ENCODE measurements around the gene RSAD1. TPM values are rescaled to one million over a fixed set of nuclear protein-coding genes. Genes with fewer than 3 reads are reported as not detected.

The RSAD1 gene
- polyA plus RNA-seq, 3 donors, result 20.6 to 40.0 (median 21.2) TPM

DNA sequence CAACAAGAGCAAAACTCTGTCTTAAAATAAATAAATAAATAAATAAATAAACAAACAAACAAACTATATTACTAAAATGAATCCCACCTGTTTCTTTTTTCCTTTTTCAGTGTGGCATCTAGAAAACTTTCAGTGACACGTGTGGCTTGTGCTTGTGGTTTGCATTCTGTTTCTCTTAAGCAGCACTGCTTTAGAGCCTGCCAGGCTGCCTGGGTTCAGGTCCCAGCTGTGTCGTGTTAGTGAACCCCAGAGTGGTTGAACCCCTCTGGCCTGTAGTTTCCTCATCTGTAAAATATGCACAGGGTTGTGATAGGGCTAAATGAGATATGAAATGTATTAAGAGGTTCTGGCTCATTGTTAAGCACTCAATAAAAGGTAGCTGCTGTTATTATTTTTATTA lies 41.8 kb downstream of the RSAD1 start:
- intact Hi-C loops (cut with micrococcal nuclease), result no loop called here
- Mint-ChIP-seq H3K27ac (peak overlapping the region in 1 of 7 donors; percentile 46), H3K4me1 (no peaks in the 10 kb centered on the region), H3K4me3 (no peak overlapping the region), H3K27me3 (ENCODE audit: low read depth in 3 of 3) (peaks cover 1 to 3% (median 2%) of the 10 kb centered on the region in 3 donors), H3K36me3 (no peaks in the 10 kb centered on the region), H3K9me3 (no peaks in the 10 kb centered on the region)
- no peak overlapping the region for H3K27ac ChIP-seq (ENCODE audit: low read depth in 1 of 2, low read length in 2 of 2)
- H3K27me3 ChIP-seq (ENCODE audit: control insufficient read depth in 2 of 2, insufficient read depth in 2 of 2, low read length in 2 of 2), result no peaks in the 10 kb centered on the region
- 90% methylated on average over 2 of the region's 2 CpGs for whole genome bisulfite sequencing (ENCODE audit: insufficient coverage)
- no peaks in the 10 kb centered on the region for H3K36me3 ChIP-seq (replicated peaks in 1 of 2; ENCODE audit: control insufficient read depth in 1 of 2, insufficient read depth in 2 of 2, low read length in 2 of 2)
- no peak overlapping the region for H3K4me3 ChIP-seq (replicated peaks in 1 of 3; ENCODE audit: low read depth in 2 of 3, low read length in 3 of 3)
- H3K9ac ChIP-seq (ENCODE audit: insufficient read depth, low read length, poor library complexity, severe bottlenecking), result no peak overlapping the region
- H3K4me1 ChIP-seq (ENCODE audit: control insufficient read depth in 1 of 2, insufficient read depth in 2 of 2, low read length in 2 of 2), result no peaks in the 10 kb centered on the region
- no peak overlapping the region for H3K4me2 ChIP-seq (replicated peaks; ENCODE audit: extremely low read depth, low read length, poor library complexity, severe bottlenecking)
- no peaks in the 10 kb centered on the region for H4K20me1 ChIP-seq (ENCODE audit: insufficient read depth, low read length)
- no peaks in the 10 kb centered on the region for H3K79me2 ChIP-seq (ENCODE audit: insufficient read depth, low read length)
- TF ChIP-seq, protein P1, sequence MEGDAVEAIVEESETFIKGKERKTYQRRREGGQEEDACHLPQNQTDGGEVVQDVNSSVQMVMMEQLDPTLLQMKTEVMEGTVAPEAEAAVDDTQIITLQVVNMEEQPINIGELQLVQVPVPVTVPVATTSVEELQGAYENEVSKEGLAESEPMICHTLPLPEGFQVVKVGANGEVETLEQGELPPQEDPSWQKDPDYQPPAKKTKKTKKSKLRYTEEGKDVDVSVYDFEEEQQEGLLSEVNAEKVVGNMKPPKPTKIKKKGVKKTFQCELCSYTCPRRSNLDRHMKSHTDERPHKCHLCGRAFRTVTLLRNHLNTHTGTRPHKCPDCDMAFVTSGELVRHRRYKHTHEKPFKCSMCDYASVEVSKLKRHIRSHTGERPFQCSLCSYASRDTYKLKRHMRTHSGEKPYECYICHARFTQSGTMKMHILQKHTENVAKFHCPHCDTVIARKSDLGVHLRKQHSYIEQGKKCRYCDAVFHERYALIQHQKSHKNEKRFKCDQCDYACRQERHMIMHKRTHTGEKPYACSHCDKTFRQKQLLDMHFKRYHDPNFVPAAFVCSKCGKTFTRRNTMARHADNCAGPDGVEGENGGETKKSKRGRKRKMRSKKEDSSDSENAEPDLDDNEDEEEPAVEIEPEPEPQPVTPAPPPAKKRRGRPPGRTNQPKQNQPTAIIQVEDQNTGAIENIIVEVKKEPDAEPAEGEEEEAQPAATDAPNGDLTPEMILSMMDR (IDR thresholded peaks at IDR 0.05), result no peak
- DNase-seq, result no peak
- H2AFZ ChIP-seq (ENCODE audit: insufficient read depth, low read depth, low read length, poor library complexity, severe bottlenecking), result no peak overlapping the region
- H3K9me3 ChIP-seq (replicated peaks in 1 of 2; ENCODE audit: control insufficient read depth in 1 of 2, insufficient read depth in 1 of 2, low read length in 2 of 2), result no peaks in the 10 kb centered on the region

DNA sequence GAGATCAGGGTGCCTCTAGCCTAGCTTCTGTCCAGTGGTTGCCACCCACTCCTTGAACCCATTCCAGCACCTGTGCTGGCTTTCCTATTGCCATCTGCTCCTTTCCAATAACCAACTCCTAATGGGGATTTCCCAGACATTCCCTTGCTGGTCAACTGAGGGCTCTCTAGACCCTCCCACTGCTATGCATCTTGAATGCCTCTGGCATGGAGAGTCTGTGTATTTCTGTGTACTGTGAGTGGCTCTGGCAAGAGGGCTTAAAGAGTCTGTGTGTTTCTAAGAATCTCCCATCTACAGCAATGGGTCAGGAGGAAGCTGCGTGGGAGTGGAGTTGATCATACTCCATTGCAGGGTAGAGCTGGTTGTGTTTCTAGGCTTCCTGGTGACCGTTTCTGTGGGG lies 42.9 kb downstream of the RSAD1 start:
- Histone ChIP-seq H3K4me3 (replicated peaks in 1 of 3; ENCODE audit: low read depth in 2 of 3, low read length in 3 of 3) (no peak overlapping the region), H4K20me1 (ENCODE audit: insufficient read depth, low read length) (no peaks in the 10 kb centered on the region), H3K9ac (ENCODE audit: insufficient read depth, low read length, poor library complexity, severe bottlenecking) (no peak overlapping the region), H3K27ac (ENCODE audit: low read depth in 1 of 2, low read length in 2 of 2) (no peak overlapping the region), H3K4me1 (ENCODE audit: control insufficient read depth in 1 of 2, insufficient read depth in 2 of 2, low read length in 2 of 2) (no peaks in the 10 kb centered on the region), H3K36me3 (replicated peaks in 1 of 2; ENCODE audit: control insufficient read depth in 1 of 2, insufficient read depth in 2 of 2, low read length in 2 of 2) (no peaks in the 10 kb centered on the region), H3K79me2 (ENCODE audit: insufficient read depth, low read length) (no peaks in the 10 kb centered on the region), H3K27me3 (ENCODE audit: control insufficient read depth in 2 of 2, insufficient read depth in 2 of 2, low read length in 2 of 2) (no peaks in the 10 kb centered on the region), H3K4me2 (replicated peaks; ENCODE audit: extremely low read depth, low read length, poor library complexity, severe bottlenecking) (no peak overlapping the region), H2AFZ (ENCODE audit: insufficient read depth, low read depth, low read length, poor library complexity, severe bottlenecking) (no peak overlapping the region), H3K9me3 (replicated peaks in 1 of 2; ENCODE audit: control insufficient read depth in 1 of 2, insufficient read depth in 1 of 2, low read length in 2 of 2) (no peaks in the 10 kb centered on the region)
- Mint-ChIP-seq H3K27me3 (ENCODE audit: low read depth in 3 of 3) (peaks cover 1 to 3% (median 2%) of the 10 kb centered on the region in 3 donors), H3K9me3 (no peaks in the 10 kb centered on the region), H3K4me3 (no peak overlapping the region), H3K36me3 (no peaks in the 10 kb centered on the region), H3K27ac (no peak overlapping the region), H3K4me1 (no peaks in the 10 kb centered on the region)
- DNase-seq, result no peak
- intact Hi-C loops (cut with micrococcal nuclease), result no loop called here
- TF ChIP-seq, protein P1 (IDR thresholded peaks at IDR 0.05), result no peak
- no CpG with 5 or more reads among the region's 2 CpGs for WGBS (ENCODE audit: insufficient coverage)

All from CD14-positive monocyte (primary cell).